UCSD-AML1 (cell line): ENCODE data around the gene ST6GAL1.
"Not testable (repeated sequence)": the region's sequence is repeated elsewhere in the genome, so short reads cannot be mapped to it uniquely, and the experiment has no call there.

Source experiments
- DNase-seq: peaks from one replicate; lab custom pipeline; 2025; ENCODE audit not compliant: unreplicated experiment; lab: John Stamatoyannopoulos, UW

ST6GAL1 gene

GRCh38 chr3:186967236-186967635 lies 36.9 kb downstream of the ST6GAL1 start:
- not testable (repeated sequence) for DNase-seq

DNA sequence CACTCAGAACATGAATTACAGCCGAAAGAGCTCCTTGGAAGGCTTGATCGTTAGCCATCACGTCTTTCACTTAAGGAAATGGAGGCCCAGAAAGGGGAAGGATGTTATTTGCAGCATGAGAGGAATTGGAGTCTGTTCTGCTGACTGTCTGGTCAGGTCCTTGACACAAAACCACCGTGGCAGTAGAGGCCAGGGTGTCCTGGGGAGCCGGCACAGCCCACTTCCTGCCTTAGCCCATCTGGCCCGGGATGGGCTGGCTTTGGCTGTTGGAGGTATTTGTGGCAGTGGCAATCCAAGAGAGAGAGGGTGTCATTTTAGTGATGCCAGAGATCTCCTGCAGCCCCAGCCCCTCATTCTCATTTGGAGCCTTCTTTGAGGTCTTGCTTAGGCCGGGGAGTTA lies 37.4 kb downstream of the ST6GAL1 start:
- DNase-seq: peak; percentile 70

DNA sequence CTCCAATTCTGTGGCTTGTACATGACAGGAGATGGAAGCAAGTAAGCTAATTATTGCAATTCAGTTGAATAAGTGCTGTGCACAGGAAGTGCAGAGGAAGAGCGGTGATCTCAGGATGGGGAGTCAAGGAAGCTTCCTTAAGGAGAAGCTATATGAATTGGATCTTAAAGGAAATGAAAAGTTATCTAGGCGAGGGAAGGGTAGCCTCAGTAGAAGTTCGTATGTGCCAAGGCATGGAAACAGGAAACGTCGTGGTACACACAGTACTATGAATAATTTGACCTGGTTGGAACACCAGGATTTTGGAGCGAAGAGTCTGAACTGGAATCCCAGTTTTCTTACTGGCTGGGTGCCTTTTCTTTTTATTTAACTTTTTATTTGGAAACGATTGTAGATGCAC lies 39.3 kb downstream of the ST6GAL1 start:
- DNase-seq: no peak

DNA sequence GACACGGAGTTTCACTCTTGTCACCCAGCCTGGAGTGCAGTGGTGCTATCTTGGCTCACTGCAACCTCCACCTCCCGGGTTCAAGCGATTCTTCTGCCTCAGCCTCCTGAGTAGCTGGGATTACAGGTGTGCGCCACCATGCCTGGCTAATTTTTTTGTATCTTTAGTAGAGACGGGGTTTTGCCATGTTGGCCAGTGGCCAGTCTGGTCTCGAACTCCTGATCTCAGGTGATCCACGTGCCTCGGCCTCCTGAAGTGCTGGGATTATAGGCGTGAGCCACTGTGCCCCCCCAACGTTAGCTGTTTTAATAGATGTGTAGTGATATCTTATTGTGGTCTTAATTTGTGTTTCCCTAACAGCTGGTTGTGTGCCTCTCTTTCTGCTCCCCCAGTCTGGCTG lies 40.8 kb downstream of the ST6GAL1 start:
- DNase-seq: not testable (repeated sequence)

DNA sequence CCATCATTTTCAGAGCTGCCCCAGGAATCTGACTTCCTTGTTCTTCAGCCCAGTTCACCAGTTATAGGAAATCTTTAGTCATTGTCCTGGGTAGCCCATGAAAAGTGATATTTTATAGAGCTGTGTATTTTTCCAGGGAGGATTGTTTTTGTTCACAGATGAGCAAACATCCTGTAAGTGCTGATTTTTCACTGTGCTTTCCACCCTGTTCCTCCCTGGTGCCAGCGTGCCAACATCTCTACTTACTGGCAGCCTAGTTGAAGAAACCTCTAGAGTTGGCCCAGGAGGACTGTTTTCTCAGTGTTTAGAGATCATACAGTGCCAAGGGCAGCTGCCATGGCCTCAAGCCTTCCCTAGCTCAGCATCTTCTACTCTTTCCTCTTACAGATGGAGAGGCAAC lies 41.3 kb downstream of the ST6GAL1 start:
- DNase-seq: no peak

GRCh38 chr3:186973702-186974101 lies 43.4 kb downstream of the ST6GAL1 start:
- DNase-seq: no peak

- no peak for DNase-seq
Measured at GRCh38 chr3:186974824-186975313, 44.5 kb downstream of the ST6GAL1 start.

- no peak for DNase-seq
Measured at GRCh38 chr3:186975726-186976125, 45.4 kb downstream of the ST6GAL1 start.

DNA sequence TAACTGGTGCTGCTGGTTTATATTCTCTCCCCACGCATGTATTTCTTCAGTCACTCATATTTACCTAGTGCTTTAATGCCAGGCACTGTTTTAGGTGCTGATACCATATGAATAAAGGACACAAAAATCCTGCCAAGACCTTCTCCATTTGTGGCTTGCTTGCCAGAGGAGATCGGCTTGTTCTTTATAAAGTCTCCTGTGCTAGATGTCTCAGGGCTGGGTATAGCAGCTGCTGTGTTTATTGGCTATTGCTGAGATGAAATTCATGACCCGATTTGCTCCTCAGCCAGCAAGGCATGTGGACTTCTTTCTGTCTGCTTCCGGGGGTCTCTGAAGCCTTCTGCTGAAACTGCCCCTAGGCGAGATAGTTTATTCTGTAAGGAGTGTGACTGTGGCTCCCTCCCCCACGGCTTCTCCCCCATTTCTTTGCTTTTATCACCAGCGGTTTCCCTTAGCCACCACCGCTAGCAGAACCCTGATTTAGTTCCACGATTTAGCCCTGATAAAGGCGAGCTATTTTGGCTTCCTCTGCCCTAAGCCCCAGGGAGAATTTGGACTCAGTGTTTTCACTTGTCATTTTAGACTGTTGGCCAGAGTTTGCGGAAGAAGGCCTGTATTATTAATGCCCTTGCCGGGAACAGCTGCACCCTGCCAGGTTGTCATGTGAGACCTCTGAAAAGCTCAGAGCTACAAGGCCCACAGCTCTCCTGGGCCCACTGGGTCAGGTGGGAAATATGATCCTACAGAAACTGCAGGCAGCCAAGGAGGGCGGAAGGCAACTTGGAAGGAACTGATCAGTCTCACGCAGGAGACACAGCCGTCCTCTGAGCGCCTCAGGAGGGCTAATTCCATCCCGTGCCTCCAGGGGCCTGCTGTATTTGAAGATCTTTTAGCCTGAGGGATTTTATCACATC lies 46.8 kb downstream of the ST6GAL1 start:
- DNase-seq: no peak

DNA sequence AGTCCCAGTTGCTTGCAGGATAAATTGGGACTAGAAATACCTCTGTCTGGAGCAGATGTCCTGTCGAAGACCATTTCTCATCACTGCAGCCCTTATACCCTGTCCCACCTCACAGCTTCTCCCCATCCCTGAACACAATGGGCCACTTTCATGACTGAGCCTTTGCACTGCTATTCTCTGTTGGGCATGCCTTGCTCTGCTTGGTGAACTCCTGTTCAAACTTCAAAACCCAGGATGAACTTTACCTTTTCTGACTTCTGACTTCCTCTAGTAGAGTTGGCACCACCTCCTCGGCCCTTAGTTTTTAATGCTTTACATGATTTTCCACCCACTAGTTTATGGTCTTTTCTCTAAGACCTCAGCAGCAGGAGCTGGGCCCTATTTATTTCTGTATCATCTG lies 48.4 kb downstream of the ST6GAL1 start:
- DNase-seq: no peak

- DNase-seq: no peak
Measured at GRCh38 chr3:186979852-186980251, 49.5 kb downstream of the ST6GAL1 start.

DNA sequence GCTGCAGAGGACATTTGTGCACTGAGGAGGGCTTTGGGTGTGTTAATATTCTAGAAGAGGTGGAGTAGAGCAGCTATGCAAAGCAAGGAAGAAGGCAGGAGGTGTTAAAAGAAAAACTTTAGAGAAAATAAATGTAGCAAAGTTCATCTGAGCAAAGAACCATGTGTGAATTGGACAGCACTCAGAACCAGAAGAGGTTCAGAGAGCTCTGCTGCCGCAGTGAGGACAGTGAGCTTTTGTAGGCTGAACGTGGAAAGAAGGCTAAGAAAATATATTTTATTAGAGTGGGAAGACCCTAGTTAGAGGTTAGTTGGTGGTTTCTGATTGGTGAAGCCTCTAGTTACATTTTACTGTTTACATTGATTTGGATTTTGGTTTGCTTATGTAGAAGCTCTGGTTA lies 50.7 kb downstream of the ST6GAL1 start:
- no peak for DNase-seq

DNA sequence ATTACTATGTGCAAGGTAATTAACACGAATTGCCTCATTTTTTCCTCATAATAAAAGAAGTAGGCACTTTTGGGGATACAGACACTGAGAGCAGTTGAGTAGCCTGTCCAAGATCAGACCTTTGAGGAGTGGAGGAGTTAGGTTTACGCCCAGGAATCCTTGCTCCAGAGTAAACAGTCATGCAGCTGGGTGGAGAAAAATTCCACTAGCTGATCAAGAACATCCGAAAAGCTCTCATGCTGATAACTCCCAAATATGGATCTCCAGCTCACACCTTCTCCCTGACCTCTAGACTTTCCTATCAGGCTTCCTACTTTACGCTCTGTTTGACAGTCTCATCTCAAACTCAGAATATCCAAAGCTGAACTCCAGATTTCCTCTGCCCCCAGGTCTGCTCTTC lies 53.3 kb downstream of the ST6GAL1 start:
- no peak for DNase-seq

DNA sequence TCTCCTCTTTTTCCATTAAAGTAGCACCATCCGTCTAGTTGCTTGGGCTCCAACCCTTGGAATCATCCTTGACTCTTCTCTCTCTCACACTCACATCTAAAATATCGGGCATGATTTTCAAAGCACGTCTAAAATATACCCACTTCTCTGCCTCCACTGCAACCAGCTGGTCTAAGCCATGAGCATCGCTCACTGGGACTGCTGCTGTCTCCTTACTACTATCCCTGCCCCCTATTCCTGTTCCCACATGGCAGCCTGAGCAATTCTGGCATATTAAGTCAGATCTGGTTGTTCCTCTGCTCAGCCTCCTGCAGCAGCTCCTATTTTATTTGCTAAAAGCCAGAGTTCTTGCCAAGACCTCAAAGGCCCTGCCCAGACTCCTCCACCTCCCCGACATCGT lies 53.7 kb downstream of the ST6GAL1 start:
- no peak for DNase-seq

DNA sequence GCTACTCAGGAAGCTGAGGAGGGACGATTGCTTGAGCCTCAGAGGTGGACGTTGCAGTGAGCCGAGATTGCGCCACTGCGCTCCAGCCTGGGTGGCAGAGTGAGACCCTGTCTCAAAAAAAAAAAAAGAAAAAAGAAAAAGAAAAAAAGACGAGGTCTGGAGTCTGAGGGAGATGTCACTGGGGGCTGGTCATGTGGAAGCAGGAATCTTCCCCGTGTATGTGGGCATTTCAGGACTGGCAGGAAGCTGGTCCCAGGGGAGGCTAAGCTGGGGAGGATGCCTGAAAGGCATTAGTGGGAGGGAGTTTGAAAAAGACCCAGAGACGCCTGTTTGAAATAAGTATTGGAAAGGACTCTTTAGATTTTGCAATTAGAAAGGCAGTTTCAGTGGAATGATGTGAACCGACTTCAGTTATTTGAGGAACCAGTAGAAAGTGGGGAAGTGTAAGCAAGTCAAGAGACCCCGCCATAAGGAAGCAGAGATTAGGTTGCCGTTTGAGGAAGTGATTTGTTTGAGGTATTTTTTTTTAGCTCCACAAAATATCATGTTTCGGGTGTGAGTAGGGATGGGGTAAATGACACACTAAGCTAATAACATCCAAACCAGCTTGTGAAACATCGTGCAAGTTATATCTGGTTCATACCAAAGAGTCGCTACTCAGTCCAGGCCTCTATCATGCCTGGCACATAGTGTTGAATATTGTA lies 55.5 kb downstream of the ST6GAL1 start:
- no peak for DNase-seq

- DNase-seq: no peak
Measured at GRCh38 chr3:186986406-186986805, 56.1 kb downstream of the ST6GAL1 start.

- DNase-seq: no peak
Measured at GRCh38 chr3:186986816-186987215, 56.5 kb downstream of the ST6GAL1 start.

DNA sequence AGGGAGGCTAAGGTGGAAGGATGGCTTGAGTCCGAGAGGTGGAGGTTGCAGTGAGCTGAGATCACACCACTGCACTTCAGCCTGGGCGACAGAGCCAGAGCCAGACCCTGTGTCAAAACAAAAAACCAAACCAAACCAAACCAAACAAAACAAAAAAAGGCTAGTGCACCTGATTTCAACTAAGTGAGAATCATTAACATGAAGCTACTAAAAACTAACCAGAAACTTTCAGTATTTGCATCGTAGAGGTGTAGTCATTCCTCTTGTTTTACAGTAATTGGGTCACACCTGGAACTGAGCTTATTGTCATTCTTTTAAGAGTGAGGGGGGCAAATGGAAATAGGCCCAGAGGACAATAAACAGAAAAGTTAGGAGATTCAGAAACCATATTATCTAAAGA lies 58.5 kb downstream of the ST6GAL1 start:
- no peak for DNase-seq

DNA sequence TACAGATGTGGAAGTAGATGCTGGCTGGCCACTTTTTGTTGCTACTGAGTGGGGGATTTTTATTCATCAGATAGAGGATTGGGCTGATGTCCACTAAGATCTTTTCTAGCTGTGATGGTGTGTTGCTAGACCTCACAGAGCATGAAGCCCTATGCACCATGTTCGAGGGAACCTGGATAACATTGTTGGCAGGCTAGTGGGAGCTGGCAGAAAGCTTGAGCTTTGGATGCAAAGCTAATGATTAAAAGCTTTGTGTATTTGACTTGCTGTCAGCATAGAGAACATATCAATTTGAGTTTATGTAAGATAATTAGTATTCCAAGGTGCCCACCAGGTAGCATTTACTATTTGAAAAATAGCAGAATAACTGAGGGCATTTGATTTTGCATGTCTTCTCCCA lies 59.1 kb downstream of the ST6GAL1 start:
- DNase-seq: no peak

DNA sequence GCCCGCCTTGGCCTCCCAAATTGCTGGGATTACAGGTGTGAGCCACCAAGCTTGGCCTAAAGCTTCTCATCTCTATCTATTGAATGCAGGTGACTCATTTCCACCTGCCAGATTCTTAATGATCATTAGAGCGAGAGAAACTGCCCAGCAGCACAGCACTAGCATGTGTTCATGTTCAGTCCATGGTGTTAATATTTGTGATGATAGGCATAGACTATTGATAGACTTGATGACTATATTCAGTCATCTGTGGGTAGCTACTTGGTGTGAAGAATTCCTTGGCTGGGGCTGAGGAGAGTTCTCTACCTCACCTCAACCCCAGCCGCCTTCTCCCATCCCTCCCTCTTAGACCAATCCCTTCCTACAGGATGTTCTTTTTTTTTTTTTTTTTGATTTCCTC lies 60.0 kb downstream of the ST6GAL1 start:
- no peak for DNase-seq

DNA sequence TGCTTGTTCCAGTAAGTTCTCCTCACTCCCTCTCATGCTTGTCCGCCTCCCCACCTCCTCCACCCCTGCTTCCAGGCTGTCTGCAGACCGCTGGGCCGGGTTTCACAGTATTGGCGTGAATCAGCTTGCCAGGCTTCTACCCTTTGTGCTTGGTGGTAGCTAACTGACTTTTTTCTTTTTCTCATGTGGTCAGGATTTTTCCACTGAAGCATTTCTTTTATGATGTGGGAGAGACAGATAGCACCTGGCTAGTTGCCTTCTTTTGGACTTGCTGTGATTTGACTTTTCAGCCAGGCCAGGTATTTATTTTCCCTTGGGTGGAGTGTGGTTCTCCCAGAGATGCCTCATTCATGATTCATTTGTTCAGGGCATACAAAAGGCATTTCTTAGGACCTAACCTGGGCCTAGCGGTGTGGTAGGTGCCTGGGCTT lies 60.6 kb downstream of the ST6GAL1 start:
- DNase-seq: no peak

DNA sequence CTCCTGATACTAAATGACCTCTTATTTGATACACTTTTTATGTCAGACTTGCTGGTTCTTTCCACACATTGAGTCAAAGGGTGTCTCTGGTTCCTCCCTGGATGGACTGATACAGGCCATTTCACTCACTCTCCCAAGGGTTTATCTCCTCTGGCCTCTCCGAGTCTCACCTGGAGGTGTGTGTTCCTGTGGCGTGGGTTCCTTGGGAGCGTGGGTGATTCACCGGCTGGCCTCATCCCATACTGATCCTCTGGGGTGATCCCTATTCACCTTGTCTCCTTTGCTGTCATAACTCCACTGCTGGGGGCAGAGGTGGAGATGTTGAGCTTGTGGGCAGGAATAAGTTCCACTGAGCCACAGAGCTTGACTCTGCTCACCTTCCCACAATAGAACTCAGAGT lies 61.1 kb downstream of the ST6GAL1 start:
- no peak for DNase-seq
